Measurements from ENCODE around the gene ACVR1B. TPM values are rescaled to one million over a fixed set of nuclear protein-coding genes. Genes with fewer than 3 reads are reported as not detected.

ACVR1B gene
- total RNA-seq, 2 donors from 2014 or later = 16.6 to 17.5 TPM

DNA sequence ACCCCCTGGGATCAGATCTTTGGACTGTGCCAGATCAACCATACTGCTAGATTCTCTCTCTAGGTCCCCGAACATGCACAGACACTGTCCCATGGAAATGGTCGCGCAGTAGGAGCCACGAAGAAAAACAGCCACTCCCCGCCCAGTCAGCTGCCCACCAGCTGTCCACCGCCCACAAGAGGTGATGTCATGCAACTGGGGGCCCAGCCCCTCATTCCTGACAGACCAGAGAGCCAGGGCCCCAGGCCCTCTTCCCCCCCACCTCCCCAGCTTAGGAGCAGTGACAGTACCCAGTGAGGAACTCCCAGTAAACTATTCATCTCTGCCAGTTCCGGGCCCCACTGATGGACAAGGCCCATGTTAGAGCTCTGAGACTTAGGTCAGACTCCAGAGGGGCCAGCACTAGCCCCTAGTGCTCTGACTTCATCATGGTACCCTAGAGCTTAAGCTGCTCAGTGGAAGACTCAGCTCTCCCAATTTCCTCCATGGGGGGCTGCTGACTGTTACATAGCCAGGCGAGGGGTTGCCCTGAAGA, 51.6 kb downstream of the ACVR1B start:
- H3K36me3 Mint-ChIP-seq = no peaks in the 10 kb centered on the region
- H3K4me1 Mint-ChIP-seq (ENCODE audit: low read depth in 2 of 2) = peaks cover 13 to 18% of the 10 kb centered on the region in 2 donors

GRCh38 chr12:52003591-52003990, 52.1 kb downstream of the ACVR1B start:
- Mint-ChIP-seq H3K4me3 (no peak overlapping the region), H3K27ac (no peak overlapping the region), H3K9me3 (no peaks in the 10 kb centered on the region), H3K36me3 (no peaks in the 10 kb centered on the region), H3K4me1 (ENCODE audit: low read depth in 2 of 2) (peaks cover 13 to 21% of the 10 kb centered on the region in 2 donors), H3K27me3 (no peaks in the 10 kb centered on the region)
- DNase-seq (ENCODE audit: low spot score) (no peak), ATAC-seq (no peak)

More for the DNA sequence above, 51.6 kb downstream of the ACVR1B start:
- H3K27ac Mint-ChIP-seq = no peak overlapping the region
- H3K9me3 Mint-ChIP-seq = no peaks in the 10 kb centered on the region
- DNase-seq (ENCODE audit: low spot score) (no peak), ATAC-seq (no peak)
- no peaks in the 10 kb centered on the region for H3K27me3 Mint-ChIP-seq
- H3K4me3 Mint-ChIP-seq = no peak overlapping the region

DNA sequence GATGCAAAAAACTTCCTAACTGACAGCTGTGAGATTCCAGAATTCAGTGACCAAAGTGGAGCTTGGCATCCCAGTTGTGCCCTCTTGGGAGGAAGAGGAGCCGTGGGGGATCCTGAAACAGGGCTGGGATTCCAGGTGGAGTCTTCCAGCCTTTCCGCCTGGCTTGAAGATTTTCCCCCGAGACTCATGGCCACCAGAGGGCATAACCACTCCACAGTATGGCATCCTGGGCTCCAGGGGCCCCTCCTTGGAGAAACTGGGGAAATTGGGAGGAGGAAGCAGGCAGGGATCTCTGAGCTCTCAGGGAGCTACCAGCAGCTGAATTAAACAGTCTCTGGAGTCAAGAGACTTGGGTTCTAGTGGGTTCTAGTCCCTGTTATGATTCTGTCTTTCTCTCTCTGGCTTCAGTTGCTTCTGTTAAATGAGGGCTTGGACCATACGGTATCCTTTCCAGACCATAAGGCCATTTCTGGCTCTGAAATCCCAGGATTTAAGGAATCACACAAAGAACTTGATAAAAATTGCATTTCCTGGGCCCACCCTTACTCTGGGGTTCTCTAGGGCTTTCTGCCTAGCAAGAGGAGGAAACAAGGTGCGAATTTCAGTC, 52.6 kb downstream of the ACVR1B start:
- no peaks in the 10 kb centered on the region for H3K27me3 Mint-ChIP-seq
- H3K27ac Mint-ChIP-seq = no peak overlapping the region
- no peaks in the 10 kb centered on the region for H3K36me3 Mint-ChIP-seq
- peaks cover 13 to 21% of the 10 kb centered on the region in 2 donors for H3K4me1 Mint-ChIP-seq (ENCODE audit: low read depth in 2 of 2)
- H3K4me3 Mint-ChIP-seq = no peak overlapping the region
- no peaks in the 10 kb centered on the region for H3K9me3 Mint-ChIP-seq
- ATAC-seq (no peak), DNase-seq (ENCODE audit: low spot score) (no peak)

DNA sequence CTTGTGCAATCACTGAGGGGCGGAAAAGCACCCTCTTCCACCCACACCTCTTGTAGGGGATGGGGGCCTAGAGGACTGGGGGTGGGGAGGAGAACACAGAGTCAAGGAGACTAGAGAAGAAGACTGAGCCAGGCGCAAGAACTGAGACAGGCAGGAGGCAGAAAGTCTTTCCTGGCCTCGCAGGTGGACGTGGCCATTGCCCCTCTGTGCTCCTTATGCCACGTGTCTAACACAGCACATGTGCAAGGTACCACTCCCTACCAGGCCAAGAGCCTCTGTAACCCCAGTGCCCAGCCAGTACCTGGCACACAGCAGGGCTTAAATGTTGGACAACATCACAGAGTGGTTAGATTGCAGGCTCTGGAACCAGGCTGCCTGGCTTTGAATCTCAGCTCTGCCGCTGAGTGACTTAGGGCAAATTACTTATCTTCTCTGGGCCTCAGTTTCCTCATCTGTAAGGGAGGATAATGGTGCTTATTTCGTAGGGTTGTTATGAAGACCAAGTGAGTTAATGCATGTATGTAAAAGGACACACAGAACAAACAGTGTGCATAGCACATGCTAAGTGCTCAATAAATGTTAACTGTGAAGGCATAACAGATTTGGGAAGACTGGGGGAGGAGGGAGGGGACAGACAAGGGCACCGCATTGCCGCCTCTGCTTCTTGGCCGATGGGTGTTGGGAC, 53.9 kb downstream of the ACVR1B start:
- Mint-ChIP-seq H3K27ac (peak overlapping the region; percentile 2 to 41), H3K36me3 (no peaks in the 10 kb centered on the region), H3K27me3 (no peaks in the 10 kb centered on the region), H3K4me3 (peak overlapping the region; percentile 83), H3K4me1 (ENCODE audit: low read depth in 2 of 2) (peaks cover 13 to 21% of the 10 kb centered on the region in 2 donors), H3K9me3 (no peaks in the 10 kb centered on the region)
- ATAC-seq = no peak
- DNase-seq (ENCODE audit: low spot score) = no peak

- H3K27ac Mint-ChIP-seq = peak overlapping the region; percentile 2 to 41
- ATAC-seq (peak; percentile 63 to 66), DNase-seq (ENCODE audit: low spot score) (peak; percentile 72)
- peak overlapping the region; percentile 83 for H3K4me3 Mint-ChIP-seq
- H3K36me3 Mint-ChIP-seq = no peaks in the 10 kb centered on the region
- H3K4me1 Mint-ChIP-seq (ENCODE audit: low read depth in 2 of 2) = peaks cover 13 to 21% of the 10 kb centered on the region in 2 donors
- H3K27me3 Mint-ChIP-seq = no peaks in the 10 kb centered on the region
- H3K9me3 Mint-ChIP-seq = no peaks in the 10 kb centered on the region
These were observed 54.6 kb downstream of the ACVR1B start for GRCh38 chr12:52005903-52006703.

DNA sequence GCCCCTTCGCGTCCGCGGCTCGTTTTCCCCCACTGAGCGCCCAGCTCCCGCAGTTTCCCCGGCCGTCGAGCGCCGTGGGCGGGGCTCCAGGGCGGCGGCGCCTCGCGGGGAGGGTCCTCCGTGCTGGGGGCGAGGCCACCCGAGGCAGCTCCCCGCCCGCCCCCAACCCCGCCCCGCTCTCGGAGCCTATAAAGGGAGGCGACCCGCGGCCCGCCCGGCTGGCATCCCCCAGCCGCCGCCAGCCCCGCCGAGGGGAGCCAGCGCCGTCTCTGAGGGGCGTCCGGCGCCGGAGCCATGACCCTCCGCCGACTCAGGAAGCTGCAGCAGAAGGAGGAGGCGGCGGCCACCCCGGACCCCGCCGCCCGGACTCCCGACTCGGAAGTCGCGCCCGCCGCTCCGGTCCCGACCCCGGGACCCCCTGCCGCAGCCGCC, 55.2 kb downstream of the ACVR1B start, which contains the start of gene TAMALIN:
Gene TAMALIN, plus strand, starts transcription at position 221 of the 432 bp plus-strand sequence. Its CDS starts 74 bp downstream, at position 295.
- peak; percentile 80 for DNase-seq (ENCODE audit: low spot score)
- Mint-ChIP-seq H3K9me3 (no peaks in the 10 kb centered on the region), H3K36me3 (no peaks in the 10 kb centered on the region), H3K27ac (peak within 1 kb of the TSS; percentile 35 to 41), H3K4me1 (ENCODE audit: low read depth in 2 of 2) (peaks cover 13 to 21% of the 10 kb centered on the region in 2 donors), H3K27me3 (no peaks in the 10 kb centered on the region), H3K4me3 (peak within 1 kb of the TSS; percentile 85)
- peak; percentile 75 to 85 for ATAC-seq

DNA sequence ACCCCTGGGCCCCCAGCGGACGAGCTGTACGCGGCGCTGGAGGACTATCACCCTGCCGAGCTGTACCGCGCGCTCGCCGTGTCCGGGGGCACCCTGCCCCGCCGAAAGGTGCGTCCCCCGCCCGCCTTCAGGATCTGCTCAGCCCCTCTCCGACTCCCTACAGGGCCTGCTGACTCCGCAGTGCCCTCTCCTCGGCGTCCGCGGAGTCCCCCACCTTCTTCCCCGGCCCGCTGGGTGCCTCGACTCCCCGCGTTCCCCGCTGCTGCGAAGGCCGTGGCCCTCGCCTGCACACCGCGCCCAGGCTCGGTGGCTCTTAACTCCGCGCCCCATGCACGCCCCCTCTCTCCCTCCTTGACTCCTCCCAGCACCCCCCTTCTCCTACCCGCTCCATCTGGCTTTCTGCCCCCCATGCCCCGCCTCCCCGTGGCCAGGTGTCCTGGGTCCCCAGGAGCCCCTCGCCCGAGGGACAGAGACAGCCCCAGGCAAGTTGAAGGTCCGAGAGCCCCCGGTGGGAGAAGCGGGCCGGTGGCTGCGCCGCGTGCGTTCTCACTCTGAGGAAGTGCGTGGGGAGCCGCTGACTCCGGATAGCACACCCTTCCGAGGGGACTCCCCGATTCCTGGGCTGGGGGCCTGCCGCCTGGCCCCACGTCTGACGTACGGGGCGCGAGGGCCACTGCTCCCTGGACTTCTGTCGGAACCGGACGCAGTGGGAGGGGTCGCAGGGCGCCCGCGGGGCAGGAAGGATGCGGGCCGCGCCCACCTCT, 55.8 kb downstream of the ACVR1B start:
- DNase-seq (ENCODE audit: low spot score) (no peak), ATAC-seq (peak; percentile 16 to 43)
- H3K9me3 Mint-ChIP-seq = no peaks in the 10 kb centered on the region
- H3K27ac Mint-ChIP-seq = no peak overlapping the region
- no peaks in the 10 kb centered on the region for H3K36me3 Mint-ChIP-seq
- no peaks in the 10 kb centered on the region for H3K27me3 Mint-ChIP-seq
- peaks cover 13 to 21% of the 10 kb centered on the region in 2 donors for H3K4me1 Mint-ChIP-seq (ENCODE audit: low read depth in 2 of 2)
- H3K4me3 Mint-ChIP-seq = peak overlapping the region; percentile 85

- H3K27ac Mint-ChIP-seq = peak overlapping the region in 1 of 2 donors; percentile 35
- peak overlapping the region; percentile 85 for H3K4me3 Mint-ChIP-seq
- no peak for DNase-seq (ENCODE audit: low spot score)
- peaks cover 13 to 21% of the 10 kb centered on the region in 2 donors for H3K4me1 Mint-ChIP-seq (ENCODE audit: low read depth in 2 of 2)
- H3K36me3 Mint-ChIP-seq = no peaks in the 10 kb centered on the region
- no peak for ATAC-seq
- no peaks in the 10 kb centered on the region for H3K9me3 Mint-ChIP-seq
- H3K27me3 Mint-ChIP-seq = no peaks in the 10 kb centered on the region
These were observed 56.5 kb downstream of the ACVR1B start for GRCh38 chr12:52007982-52008510.

DNA sequence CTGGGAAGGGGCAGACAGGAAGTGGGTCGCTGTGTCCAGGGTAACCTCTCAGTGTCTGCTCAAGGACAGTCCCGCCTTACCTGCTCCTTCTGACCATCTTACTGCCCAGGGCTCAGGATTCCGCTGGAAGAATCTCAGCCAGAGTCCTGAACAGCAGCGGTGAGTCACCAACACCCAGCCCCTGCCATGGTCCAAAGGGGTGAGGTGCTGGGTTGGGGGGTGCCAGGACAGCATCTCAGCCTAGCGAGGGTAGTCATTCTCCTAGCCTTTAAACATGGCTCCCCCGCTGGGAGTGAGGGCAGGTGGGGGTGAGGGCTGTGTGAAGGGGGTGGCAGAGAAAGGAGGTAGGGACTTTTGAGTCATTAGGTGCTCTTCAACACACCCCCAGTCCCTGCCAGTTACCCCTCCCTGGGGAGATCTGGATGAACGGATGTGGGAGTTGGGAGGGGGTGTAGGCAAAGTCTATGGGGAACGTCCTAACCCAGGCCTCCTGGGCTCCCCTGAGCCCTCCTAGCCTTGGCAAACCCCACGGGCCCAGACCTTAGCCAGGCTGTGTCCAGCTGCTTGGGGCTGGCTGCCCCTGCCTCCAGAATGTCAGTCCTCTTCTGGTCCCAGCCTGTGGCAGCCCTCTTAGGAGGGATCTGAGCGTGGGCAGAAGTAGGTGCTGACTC, 57.7 kb downstream of the ACVR1B start:
- Mint-ChIP-seq H3K27ac (no peak overlapping the region), H3K4me3 (no peak overlapping the region), H3K27me3 (no peaks in the 10 kb centered on the region), H3K36me3 (no peaks in the 10 kb centered on the region), H3K4me1 (ENCODE audit: low read depth in 2 of 2) (peaks cover 13 to 21% of the 10 kb centered on the region in 2 donors), H3K9me3 (no peaks in the 10 kb centered on the region)
- DNase-seq (ENCODE audit: low spot score) (no peak), ATAC-seq (no peak)

- H3K4me1 Mint-ChIP-seq (ENCODE audit: low read depth in 2 of 2) = peaks cover 13 to 18% of the 10 kb centered on the region in 2 donors
- H3K27ac Mint-ChIP-seq = no peak overlapping the region
- DNase-seq (ENCODE audit: low spot score) (no peak), ATAC-seq (no peak)
- no peaks in the 10 kb centered on the region for H3K9me3 Mint-ChIP-seq
- H3K4me3 Mint-ChIP-seq = no peak overlapping the region
- no peaks in the 10 kb centered on the region for H3K27me3 Mint-ChIP-seq
- H3K36me3 Mint-ChIP-seq = no peaks in the 10 kb centered on the region
These were observed 58.7 kb downstream of the ACVR1B start for GRCh38 chr12:52010152-52010622.

- no peak overlapping the region for H3K4me3 Mint-ChIP-seq
- DNase-seq (ENCODE audit: low spot score) (no peak), ATAC-seq (no peak)
- H3K4me1 Mint-ChIP-seq (ENCODE audit: low read depth in 2 of 2) = peaks cover 5 to 11% of the 10 kb centered on the region in 2 donors
- no peak overlapping the region for H3K27ac Mint-ChIP-seq
- H3K9me3 Mint-ChIP-seq = no peaks in the 10 kb centered on the region
- H3K27me3 Mint-ChIP-seq = no peaks in the 10 kb centered on the region
- no peaks in the 10 kb centered on the region for H3K36me3 Mint-ChIP-seq
These were observed 59.4 kb downstream of the ACVR1B start for GRCh38 chr12:52010692-52011601.
